Measurements from ENCODE around the gene EIF3L. TPM values are rescaled to one million over a fixed set of nuclear protein-coding genes. Genes with fewer than 3 reads are reported as not detected.

Gene EIF3L
- polyA plus RNA-seq, 1 donor from 2014 or later: 352 TPM

- no peaks in the 10 kb centered on the region for H4K20me1 ChIP-seq (ENCODE audit: insufficient read depth)
- TF ChIP-seq POLR2AphosphoS5 (IDR thresholded peaks at IDR 0.05) (no peak), SMC3 (conservative IDR thresholded peaks at IDR 0.05; ENCODE audit: poor library complexity) (no peak), MXI1 (conservative IDR thresholded peaks at IDR 0.05; ENCODE audit: poor library complexity, severe bottlenecking) (no peak), EP300 (conservative IDR thresholded peaks at IDR 0.05; ENCODE audit: poor library complexity, severe bottlenecking) (no peak), RAD21 (conservative IDR thresholded peaks at IDR 0.05) (no peak), TAF1 (IDR thresholded peaks at IDR 0.05; ENCODE audit: low read depth) (no peak), REST (IDR thresholded peaks at IDR 0.05; ENCODE audit: borderline replicate concordance) (no peak), EZH2 (IDR thresholded peaks at IDR 0.05; ENCODE audit: borderline replicate concordance, insufficient read depth, low read length, poor library complexity, severe bottlenecking) (no peak), CTCF (IDR thresholded peaks at IDR 0.05; ENCODE audit: poor library complexity, severe bottlenecking) (no peak)
- no peaks in the 10 kb centered on the region for H3K79me2 ChIP-seq (replicated peaks; ENCODE audit: insufficient read depth, low read length)
- H3K36me3 ChIP-seq (ENCODE audit: insufficient read depth, low read length): no peaks in the 10 kb centered on the region
- H3K9me2 ChIP-seq (ENCODE audit: insufficient read depth, low read length): no peaks in the 10 kb centered on the region
- no peak overlapping the region for H3K27ac ChIP-seq (ENCODE audit: low read length)
- no peaks in the 10 kb centered on the region for H3K27me3 ChIP-seq (ENCODE audit: insufficient read depth, low read depth, low read length)
- H3K9ac ChIP-seq (ENCODE audit: low read length): no peak overlapping the region
- no peaks in the 10 kb centered on the region for H3F3A ChIP-seq (ENCODE audit: insufficient read depth, low read length, poor library complexity, severe bottlenecking)
- H3K9me3 ChIP-seq (ENCODE audit: low read length): no peaks in the 10 kb centered on the region
- no peak overlapping the region for H2AFZ ChIP-seq (ENCODE audit: low read depth, low read length)
- H3K4me2 ChIP-seq (ENCODE audit: low read length): no peak overlapping the region
- H3K4me3 ChIP-seq (ENCODE audit: low read length): no peak overlapping the region
Measured at GRCh38 chr22:37894939-37895670, 45.9 kb downstream of the EIF3L start.

- Histone ChIP-seq H3K36me3 (ENCODE audit: insufficient read depth, low read length) (no peaks in the 10 kb centered on the region), H3K9ac (ENCODE audit: low read length) (no peak overlapping the region), H3K27ac (ENCODE audit: low read length) (no peak overlapping the region), H2AFZ (ENCODE audit: low read depth, low read length) (no peak overlapping the region), H3K4me2 (ENCODE audit: low read length) (no peak overlapping the region), H3K9me2 (ENCODE audit: insufficient read depth, low read length) (no peaks in the 10 kb centered on the region), H3K4me3 (ENCODE audit: low read length) (no peak overlapping the region), H3K27me3 (ENCODE audit: insufficient read depth, low read depth, low read length) (no peaks in the 10 kb centered on the region), H4K20me1 (ENCODE audit: insufficient read depth) (no peaks in the 10 kb centered on the region), H3F3A (ENCODE audit: insufficient read depth, low read length, poor library complexity, severe bottlenecking) (no peaks in the 10 kb centered on the region), H3K79me2 (replicated peaks; ENCODE audit: insufficient read depth, low read length) (no peaks in the 10 kb centered on the region), H3K9me3 (ENCODE audit: low read length) (no peaks in the 10 kb centered on the region)
- TF ChIP-seq POLR2AphosphoS5 (IDR thresholded peaks at IDR 0.05): no peak
- TF ChIP-seq CTCF (IDR thresholded peaks at IDR 0.05; ENCODE audit: poor library complexity, severe bottlenecking): no peak
- TF ChIP-seq MXI1 (conservative IDR thresholded peaks at IDR 0.05; ENCODE audit: poor library complexity, severe bottlenecking): no peak
- TF ChIP-seq TAF1 (IDR thresholded peaks at IDR 0.05; ENCODE audit: low read depth): no peak
- TF ChIP-seq RAD21 (conservative IDR thresholded peaks at IDR 0.05): no peak
- TF ChIP-seq SMC3 (conservative IDR thresholded peaks at IDR 0.05; ENCODE audit: poor library complexity): no peak
- TF ChIP-seq EZH2 (IDR thresholded peaks at IDR 0.05; ENCODE audit: borderline replicate concordance, insufficient read depth, low read length, poor library complexity, severe bottlenecking): no peak
- no peak for TF ChIP-seq REST (IDR thresholded peaks at IDR 0.05; ENCODE audit: borderline replicate concordance)
- no peak for TF ChIP-seq EP300 (conservative IDR thresholded peaks at IDR 0.05; ENCODE audit: poor library complexity, severe bottlenecking)
Measured at GRCh38 chr22:37896181-37896592, 47.0 kb downstream of the EIF3L start.
